Fibroblast of mammary gland (primary cell): ENCODE results near the gene RPRML.
"Not testable (repeated sequence)": the region's sequence is repeated elsewhere in the genome, so short reads cannot be mapped to it uniquely, and the experiment has no call there.

Source experiments
- DNase-seq: peaks from one replicate; pipeline ENCODE4 v3.0.0-alpha.2; 2010; ENCODE audit warnings: low read depth
- H3K4me3 ChIP-seq: 2 replicates; pipeline ENCODE4 v1.5.1; 2011; ENCODE audit warnings: low read depth, mild to moderate bottlenecking, low read length, moderate library complexity; ENCODE audit not compliant: control insufficient read depth
- CTCF ChIP-seq: conservative IDR thresholded peaks from 2 replicates; pipeline ENCODE4 v1.5.1; 2011; ENCODE audit warnings: low read depth, low read length, inconsistent platforms; ENCODE audit not compliant: control insufficient read depth, insufficient read depth

RPRML gene

GRCh38 chr17:46968224-46968834, 10.7 kb downstream of the RPRML start:
- H3K4me3 ChIP-seq: no peak overlapping the region
- peak; percentile 21 for DNase-seq
- TF ChIP-seq CTCF: no peak

GRCh38 chr17:46964315-46965265, 14.5 kb downstream of the RPRML start:
- peak; percentile 28 for DNase-seq
- no peak for TF ChIP-seq CTCF
- no peak overlapping the region for H3K4me3 ChIP-seq

GRCh38 chr17:46963571-46963970, 15.5 kb downstream of the RPRML start:
- TF ChIP-seq CTCF: no peak
- no peak overlapping the region for H3K4me3 ChIP-seq
- no peak for DNase-seq

- H3K4me3 ChIP-seq: no peak overlapping the region
- DNase-seq: peak; percentile 57
- TF ChIP-seq CTCF: no peak
Observed at GRCh38 chr17:46962374-46962790, 16.7 kb downstream of the RPRML start.

GRCh38 chr17:46960152-46960551, 18.9 kb downstream of the RPRML start:
- no peak for DNase-seq
- no peak overlapping the region for H3K4me3 ChIP-seq
- TF ChIP-seq CTCF: no peak

GRCh38 chr17:46958041-46958591, 20.9 kb downstream of the RPRML start:
- no peak for DNase-seq
- TF ChIP-seq CTCF: no peak
- no peak overlapping the region for H3K4me3 ChIP-seq

GRCh38 chr17:46953191-46953590, 25.9 kb downstream of the RPRML start:
- not testable (repeated sequence) for H3K4me3 ChIP-seq, DNase-seq
